ENCODE data around the gene APH1A.
"Not testable (repeated sequence)": the region's sequence is repeated elsewhere in the genome, so short reads cannot be mapped to it uniquely, and the experiment has no call there.

APH1A gene

GRCh38 chr1:150233359-150234308, 35.2 kb downstream of the APH1A start:
- no peak for DNase-seq (ENCODE audit: low read depth in 2 of 2)

GRCh38 chr1:150232921-150233320, 35.9 kb downstream of the APH1A start:
- not testable (repeated sequence) for DNase-seq (ENCODE audit: low read depth in 2 of 2)

GRCh38 chr1:150228246-150228645, 40.6 kb downstream of the APH1A start:
- DNase-seq (ENCODE audit: low read depth in 2 of 2), result not testable (repeated sequence)

GRCh38 chr1:150227228-150227627, 41.6 kb downstream of the APH1A start:
- no peak for DNase-seq (ENCODE audit: low read depth in 2 of 2)

GRCh38 chr1:150226486-150226885, 42.3 kb downstream of the APH1A start:
- no peak for DNase-seq (ENCODE audit: low read depth in 2 of 2)

GRCh38 chr1:150225546-150225945, 43.3 kb downstream of the APH1A start:
- no peak for DNase-seq (ENCODE audit: low read depth in 2 of 2)

- no peak for DNase-seq (ENCODE audit: low read depth in 2 of 2)
These were observed 43.8 kb downstream of the APH1A start for GRCh38 chr1:150224983-150225382.

- DNase-seq (ENCODE audit: low read depth in 2 of 2), result no peak
These were observed 47.3 kb downstream of the APH1A start for GRCh38 chr1:150221552-150221951.

GRCh38 chr1:150215855-150216254, 53.0 kb downstream of the APH1A start:
- DNase-seq (ENCODE audit: low read depth in 2 of 2), result not testable (repeated sequence)

Data from fibroblast of skin of left quadriceps (primary cell).